Chondrocyte (in vitro differentiated cells): ENCODE measurements around the gene GRIA3. TPM values are rescaled to one million over a fixed set of nuclear protein-coding genes. Genes with fewer than 3 reads are reported as not detected.
"Not testable (repeated sequence)": the region's sequence is repeated elsewhere in the genome, so short reads cannot be mapped to it uniquely, and the experiment has no call there.

ENCODE experiments used
- DNase-seq: peaks from one replicate; pipeline ENCODE4 v3.0.0; 2021; ENCODE audit warnings: mixed read lengths, low spot score
- H3K27ac Mint-ChIP-seq: one replicate; pipeline ENCODE4 v1.8.0; 2021; ENCODE audit warnings: mild to moderate bottlenecking, moderate library complexity, mixed read lengths; ENCODE audit not compliant: unreplicated experiment
- H3K27me3 Mint-ChIP-seq: 2 replicates; pipeline ENCODE4 v1.8.0; 2021; ENCODE audit warnings: low read depth, mixed read lengths
- H3K36me3 Mint-ChIP-seq: 2 replicates; pipeline ENCODE4 v1.8.0; 2021; ENCODE audit warnings: low read depth, mixed read lengths
- H3K4me1 Mint-ChIP-seq: 2 replicates; pipeline ENCODE4 v1.8.0; 2021; ENCODE audit warnings: low read depth, mild to moderate bottlenecking, mixed read lengths
- H3K4me3 Mint-ChIP-seq: one replicate; pipeline ENCODE4 v1.8.0; 2021; ENCODE audit warnings: mild to moderate bottlenecking, moderate library complexity, mixed read lengths; ENCODE audit not compliant: unreplicated experiment
- H3K9me3 Mint-ChIP-seq: 2 replicates; pipeline ENCODE4 v1.8.0; 2021; ENCODE audit warnings: low read depth, mixed read lengths
- CTCF ChIP-seq: fragments of 200-600 bp; sonication (generic); IDR thresholded peaks from 2 replicates; pipeline ENCODE4 v1.5.0; 2021; ENCODE audit warnings: antibody characterized with exemption, mild to moderate bottlenecking, moderate library complexity
- total RNA-seq: library from RNA; stranded (reverse); gene quantifications from 3 replicates; pipeline ENCODE4 v1.2.1, GENCODE V29; 2021

Gene GRIA3
- total RNA-seq, 1 donor from 2014 or later, result not detected

DNA sequence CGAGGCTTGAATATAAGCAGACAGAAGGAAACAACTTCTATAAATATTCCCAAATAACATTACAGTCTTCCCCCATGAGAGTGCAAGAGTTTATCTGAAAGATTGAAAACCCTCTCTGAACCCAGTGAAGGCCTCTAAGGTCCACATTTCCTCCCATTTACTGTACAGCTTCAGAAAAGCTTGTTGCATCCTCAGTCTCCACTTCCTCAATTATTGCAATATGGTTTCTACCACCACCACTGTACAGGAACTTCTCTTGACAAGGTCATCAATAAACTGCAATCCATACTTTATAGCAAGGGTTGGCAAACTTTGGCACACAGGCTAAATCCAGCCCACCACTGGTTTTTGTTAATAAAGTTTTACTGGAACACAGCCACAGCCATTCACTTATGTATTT lies 309.8 kb downstream of the GRIA3 start:
- no peak overlapping the region for H3K27ac Mint-ChIP-seq
- no peaks in the 10 kb centered on the region for H3K36me3 Mint-ChIP-seq
- H3K27me3 Mint-ChIP-seq, result peaks cover 1% of the 10 kb centered on the region
- TF ChIP-seq CTCF, result no peak
- H3K4me3 Mint-ChIP-seq, result no peak overlapping the region
- peaks cover 8% of the 10 kb centered on the region for H3K4me1 Mint-ChIP-seq
- peaks cover 16% of the 10 kb centered on the region for H3K9me3 Mint-ChIP-seq
- no peak for DNase-seq

DNA sequence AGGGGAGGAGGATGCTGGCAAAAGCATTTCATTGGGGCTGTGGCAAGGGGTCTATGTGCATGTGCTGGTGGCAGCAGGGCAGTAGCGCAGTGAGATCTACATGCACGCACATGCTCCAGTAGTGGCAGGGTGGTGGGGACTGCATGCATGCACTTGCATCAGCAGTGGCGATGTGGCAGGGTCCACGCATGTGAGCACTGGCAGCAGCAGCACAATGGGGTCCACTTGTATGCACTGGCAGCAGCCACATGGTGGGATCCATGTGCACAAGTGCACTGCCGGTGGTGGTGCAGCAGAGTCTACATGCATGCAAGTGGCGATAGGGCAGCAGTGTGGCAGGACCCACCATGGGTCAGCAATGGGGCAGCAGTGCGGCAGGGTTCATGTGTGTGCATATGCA lies 315.7 kb downstream of the GRIA3 start:
- no peak for DNase-seq
- Mint-ChIP-seq H3K27me3 (peaks cover 1% of the 10 kb centered on the region), H3K9me3 (peaks cover 21% of the 10 kb centered on the region), H3K4me1 (no peaks in the 10 kb centered on the region), H3K4me3 (no peak overlapping the region), H3K36me3 (no peaks in the 10 kb centered on the region), H3K27ac (no peak overlapping the region)
- TF ChIP-seq CTCF, result no peak

- H3K4me1 Mint-ChIP-seq, result no peaks in the 10 kb centered on the region
- peaks cover 21% of the 10 kb centered on the region for H3K9me3 Mint-ChIP-seq
- no peaks in the 10 kb centered on the region for H3K36me3 Mint-ChIP-seq
- H3K27me3 Mint-ChIP-seq, result no peaks in the 10 kb centered on the region
- H3K27ac Mint-ChIP-seq, result no peak overlapping the region
- no peak for DNase-seq
- no peak for TF ChIP-seq CTCF
- H3K4me3 Mint-ChIP-seq, result no peak overlapping the region
Observed at GRCh38 chrX:123504047-123504446, 320.0 kb downstream of the GRIA3 start.

- DNase-seq, result no peak
- H3K4me3 Mint-ChIP-seq, result no peak overlapping the region
- TF ChIP-seq CTCF, result no peak
- no peaks in the 10 kb centered on the region for H3K36me3 Mint-ChIP-seq
- no peaks in the 10 kb centered on the region for H3K4me1 Mint-ChIP-seq
- no peak overlapping the region for H3K27ac Mint-ChIP-seq
- H3K9me3 Mint-ChIP-seq, result peaks cover 24% of the 10 kb centered on the region
- no peaks in the 10 kb centered on the region for H3K27me3 Mint-ChIP-seq
Observed at GRCh38 chrX:123504630-123505270, 320.7 kb downstream of the GRIA3 start.

- Mint-ChIP-seq H3K27ac (no peak overlapping the region), H3K27me3 (no peaks in the 10 kb centered on the region), H3K9me3 (peaks cover 37% of the 10 kb centered on the region), H3K4me3 (no peak overlapping the region), H3K4me1 (no peaks in the 10 kb centered on the region), H3K36me3 (peaks cover 2% of the 10 kb centered on the region)
- no peak for TF ChIP-seq CTCF
- DNase-seq, result no peak
Observed at GRCh38 chrX:123513585-123514278, 329.7 kb downstream of the GRIA3 start.

DNA sequence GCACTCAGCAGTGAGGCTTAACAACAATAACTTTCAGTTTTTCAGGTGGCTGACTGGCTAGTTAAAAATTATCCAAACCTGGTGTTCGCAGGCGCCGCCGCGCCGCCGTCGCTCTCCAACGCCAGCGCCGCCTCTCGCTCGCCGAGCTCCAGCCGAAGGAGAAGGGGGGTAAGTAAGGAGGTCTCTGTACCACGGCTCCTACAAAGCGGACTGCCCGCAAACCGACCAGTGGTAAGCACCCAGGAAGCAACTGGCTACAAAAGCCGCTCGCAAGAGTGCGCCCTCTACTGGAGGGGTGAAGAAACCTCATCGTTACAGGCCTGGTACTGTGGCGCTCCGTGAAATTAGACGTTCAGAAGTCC lies 330.2 kb downstream of the GRIA3 start:
- not testable (repeated sequence) for DNase-seq, H3K36me3 Mint-ChIP-seq, H3K4me3 Mint-ChIP-seq, H3K4me1 Mint-ChIP-seq, H3K27ac Mint-ChIP-seq, H3K27me3 Mint-ChIP-seq
- H3K9me3 Mint-ChIP-seq, result peaks cover 37% of the 10 kb centered on the region
